Measurements from ENCODE around the gene ZNF697. TPM values are rescaled to one million over a fixed set of nuclear protein-coding genes. Genes with fewer than 3 reads are reported as not detected.

ZNF697 gene
- total RNA-seq, 1 experiment from 2014 or later: 17.4 TPM

GRCh38 chr1:119659628-119660027, 11.6 kb upstream of the ZNF697 start:
- no peak overlapping the region for H2AK5ac ChIP-seq (ENCODE audit: insufficient read length, low read length)
- peak overlapping the region; percentile 40 for H2AFZ ChIP-seq (ENCODE audit: low read length)
- no peak overlapping the region for H3K56ac ChIP-seq (ENCODE audit: insufficient read length, low read depth, low read length)
- no peak overlapping the region for H2BK120ac ChIP-seq (ENCODE audit: low read depth, low read length, poor library complexity, severe bottlenecking)
- H3K4me2 ChIP-seq (ENCODE audit: insufficient read depth, insufficient read length, low read length): no peak overlapping the region
- Mint-ChIP-seq H3K9me3 (no peaks in the 10 kb centered on the region), H3K36me3 (ENCODE audit: insufficient read depth in 1 of 3, low read depth in 3 of 3) (no peaks in the 10 kb centered on the region), H3K4me3 (peak overlapping the region in 1 of 2 experiments; percentile 15; a peak in 2 of 5 replicates), H3K27me3 (ENCODE audit: low read depth) (no peaks in the 10 kb centered on the region), H3K27ac (peak overlapping the region in 1 of 3 experiments; percentile 33; a peak in 1 of 7 replicates), H3K4me1 (peaks cover 36 to 44% of the 10 kb centered on the region in 2 experiments)
- H3K27me3 ChIP-seq (ENCODE audit: insufficient read depth, low read length): no peaks in the 10 kb centered on the region
- H3T11ph ChIP-seq (ENCODE audit: low read length): no peak overlapping the region
- H3K18ac ChIP-seq (ENCODE audit: insufficient read length, low read depth, low read length): no peak overlapping the region
- no peak overlapping the region for H4K8ac ChIP-seq (replicated peaks; ENCODE audit: insufficient read length, low read depth, low read length)
- H3K9ac ChIP-seq (ENCODE audit: extremely low read depth, insufficient read length, low read length): no peak overlapping the region
- H3K9me3 ChIP-seq (ENCODE audit: control insufficient read depth, low read depth, low read length): no peaks in the 10 kb centered on the region
- H2BK15ac ChIP-seq (ENCODE audit: low read depth, low read length): no peak overlapping the region
- no peak overlapping the region for H2BK5ac ChIP-seq (ENCODE audit: insufficient read length, low read length)
- no peaks in the 10 kb centered on the region for H3K79me2 ChIP-seq (ENCODE audit: insufficient read depth, low read length)
- no peaks in the 10 kb centered on the region for H4K20me1 ChIP-seq (ENCODE audit: control insufficient read depth, insufficient read depth, insufficient read length)
- no peak overlapping the region for H4K5ac ChIP-seq (ENCODE audit: insufficient read length, low read depth, low read length)
- H3K23ac ChIP-seq (ENCODE audit: insufficient read length, low read depth, low read length): no peak overlapping the region
- no peak overlapping the region for H2BK12ac ChIP-seq (ENCODE audit: insufficient read length, low read depth, low read length)
- peak; percentile 37 for DNase-seq
- no CpG with 5 or more reads among the region's 3 CpGs for WGBS (ENCODE audit: extremely low coverage, insufficient read length, low lambda C conversion rate)
- H2BK20ac ChIP-seq (ENCODE audit: low read depth, low read length, poor library complexity, severe bottlenecking): no peak overlapping the region
- H3K79me1 ChIP-seq (ENCODE audit: insufficient read depth, low read depth, low read length, poor library complexity, severe bottlenecking): no peaks in the 10 kb centered on the region
- H3K4me1 ChIP-seq (ENCODE audit: insufficient read depth, low read length): peaks cover 7% of the 10 kb centered on the region
- TF ChIP-seq CTCF (conservative IDR thresholded peaks at IDR 0.05): no peak
- no peak overlapping the region for H3K14ac ChIP-seq (ENCODE audit: insufficient read depth, low read length)
- no peak overlapping the region for H3K4ac ChIP-seq (ENCODE audit: low read depth, low read length)
- H3K23me2 ChIP-seq (ENCODE audit: insufficient read length, low read depth, low read length, poor library complexity, severe bottlenecking): no peaks in the 10 kb centered on the region
- H3K27ac ChIP-seq (ENCODE audit: insufficient read length, low read depth, low read length): no peak overlapping the region
- H4K91ac ChIP-seq (ENCODE audit: insufficient read length, low read depth, low read length): no peak overlapping the region

Measured in H9 (cell line).